HepG2 (cell line): ENCODE measurements around the gene CGA.

Experiments
- CHD4 ChIP-seq: fragments of 200-600 bp; sonication (generic); IDR thresholded peaks from 2 replicates; pipeline ENCODE4 v1.7.0; 2017; ENCODE audit warnings: mild to moderate bottlenecking, low read length, borderline replicate concordance
- HNRNPL ChIP-seq: fragments of 200-400 bp; formaldehyde crosslinking; IDR thresholded peaks from 2 replicates; pipeline ENCODE4 v1.6.1; 2017; ENCODE audit warnings: mild to moderate bottlenecking, low read depth, low read length
- HOXA7 ChIP-seq: sonication (generic); formaldehyde crosslinking; IDR thresholded peaks from 2 replicates; pipeline ENCODE4 v1.8.1; 2022; ENCODE audit warnings: mild to moderate bottlenecking, missing genetic modification reagents, moderate library complexity
- MEIS2 ChIP-seq: sonication (generic); formaldehyde crosslinking; IDR thresholded peaks from 2 replicates; pipeline ENCODE4 v1.9.0; 2021; ENCODE audit warnings: mild to moderate bottlenecking, missing genetic modification reagents
- NKX3-1 ChIP-seq: sonication (generic); formaldehyde crosslinking; IDR thresholded peaks from 2 replicates; pipeline ENCODE4 v1.5.0; 2020; ENCODE audit warnings: missing genetic modification reagents
- SP1 ChIP-seq, 2 experiments: fragments of 450-650 bp in 1 of 2; sonication (generic) in 1 of 2; formaldehyde crosslinking in 1 of 2; IDR thresholded peaks; 2 replicates each; pipeline versions ENCODE4 v1.4.0 to v1.6.1; 2016 to 2020; ENCODE audit warnings: missing genetic modification reagents in 1 of 2
- ZNF251 ChIP-seq: sonication (generic); formaldehyde crosslinking; IDR thresholded peaks from 2 replicates; pipeline ENCODE4 v1.9.0; 2021; ENCODE audit warnings: mild to moderate bottlenecking, missing genetic modification reagents
- ZNF367 ChIP-seq: sonication (generic); formaldehyde crosslinking; IDR thresholded peaks from 2 replicates; pipeline ENCODE4 v1.4.0; 2020; ENCODE audit warnings: missing genetic modification reagents, borderline replicate concordance
- ZNF569 ChIP-seq: sonication (generic); formaldehyde crosslinking; IDR thresholded peaks from 2 replicates; pipeline ENCODE4 v1.5.0; 2020; ENCODE audit warnings: mild to moderate bottlenecking, missing genetic modification reagents, moderate library complexity, borderline replicate concordance
- ZNF615 ChIP-seq: sonication (generic); formaldehyde crosslinking; IDR thresholded peaks from 2 replicates; pipeline ENCODE4 v1.5.0; 2020; ENCODE audit warnings: mild to moderate bottlenecking, missing genetic modification reagents, borderline replicate concordance
- TF ChIP-seq, protein P1 (sequence below): IDR thresholded peaks from 2 replicates; pipeline ENCODE4 v1.6.1; 2012; ENCODE audit warnings: low read length, improper control_type of control experiment
- TF ChIP-seq, protein P2 (sequence below): sonication (generic); formaldehyde crosslinking; IDR thresholded peaks from 2 replicates; pipeline ENCODE4 v1.9.0; 2022; ENCODE audit warnings: low read depth, missing genetic modification reagents
- TF ChIP-seq, protein P3 (sequence below): sonication (generic); formaldehyde crosslinking; IDR thresholded peaks from 2 replicates; pipeline ENCODE4 v1.4.0; 2020; ENCODE audit warnings: missing genetic modification reagents, borderline replicate concordance
- TF ChIP-seq, protein P4 (sequence below): sonication (generic); formaldehyde crosslinking; conservative IDR thresholded peaks from 2 replicates; pipeline ENCODE4 v1.4.0; 2020; ENCODE audit warnings: missing genetic modification reagents

DNA sequence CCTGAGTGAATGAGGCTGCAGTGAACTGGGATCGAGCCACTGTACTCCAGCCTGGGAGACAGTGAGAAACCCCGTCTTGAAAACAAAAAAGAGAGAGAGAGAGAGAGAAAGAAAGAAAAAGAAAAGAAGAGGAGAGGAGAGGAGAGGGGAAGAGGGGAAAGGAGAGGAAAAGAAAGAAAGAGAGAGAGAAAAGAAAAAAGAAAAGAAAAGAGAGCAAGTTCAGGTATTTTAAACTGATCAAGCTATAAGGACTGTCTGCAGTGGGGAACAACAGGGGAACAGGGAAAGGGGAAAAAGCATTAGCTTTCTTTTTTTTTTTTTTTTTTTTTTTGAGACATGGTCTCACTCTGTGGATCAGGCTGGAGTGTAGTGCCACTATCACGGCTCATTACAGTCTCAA is 2.5 kb downstream of the CGA start:
- TF ChIP-seq ZNF615 (CRISPR knock-in tag) (no peak), ZNF251 (CRISPR knock-in tag) (no peak), HOXA7 (CRISPR knock-in tag) (no peak), ZNF569 (CRISPR knock-in tag) (no peak), HNRNPL (no peak), MEIS2 (no peak), ZNF367 (CRISPR knock-in tag) (no peak), CHD4 (no peak), NKX3-1 (CRISPR knock-in tag) (no peak), SP1 (IDR thresholded peaks at IDR 0.05) (no peak), SP1 (CRISPR knock-in tag; IDR thresholded peaks at IDR 0.05) (no peak)
- TF ChIP-seq, protein P1, sequence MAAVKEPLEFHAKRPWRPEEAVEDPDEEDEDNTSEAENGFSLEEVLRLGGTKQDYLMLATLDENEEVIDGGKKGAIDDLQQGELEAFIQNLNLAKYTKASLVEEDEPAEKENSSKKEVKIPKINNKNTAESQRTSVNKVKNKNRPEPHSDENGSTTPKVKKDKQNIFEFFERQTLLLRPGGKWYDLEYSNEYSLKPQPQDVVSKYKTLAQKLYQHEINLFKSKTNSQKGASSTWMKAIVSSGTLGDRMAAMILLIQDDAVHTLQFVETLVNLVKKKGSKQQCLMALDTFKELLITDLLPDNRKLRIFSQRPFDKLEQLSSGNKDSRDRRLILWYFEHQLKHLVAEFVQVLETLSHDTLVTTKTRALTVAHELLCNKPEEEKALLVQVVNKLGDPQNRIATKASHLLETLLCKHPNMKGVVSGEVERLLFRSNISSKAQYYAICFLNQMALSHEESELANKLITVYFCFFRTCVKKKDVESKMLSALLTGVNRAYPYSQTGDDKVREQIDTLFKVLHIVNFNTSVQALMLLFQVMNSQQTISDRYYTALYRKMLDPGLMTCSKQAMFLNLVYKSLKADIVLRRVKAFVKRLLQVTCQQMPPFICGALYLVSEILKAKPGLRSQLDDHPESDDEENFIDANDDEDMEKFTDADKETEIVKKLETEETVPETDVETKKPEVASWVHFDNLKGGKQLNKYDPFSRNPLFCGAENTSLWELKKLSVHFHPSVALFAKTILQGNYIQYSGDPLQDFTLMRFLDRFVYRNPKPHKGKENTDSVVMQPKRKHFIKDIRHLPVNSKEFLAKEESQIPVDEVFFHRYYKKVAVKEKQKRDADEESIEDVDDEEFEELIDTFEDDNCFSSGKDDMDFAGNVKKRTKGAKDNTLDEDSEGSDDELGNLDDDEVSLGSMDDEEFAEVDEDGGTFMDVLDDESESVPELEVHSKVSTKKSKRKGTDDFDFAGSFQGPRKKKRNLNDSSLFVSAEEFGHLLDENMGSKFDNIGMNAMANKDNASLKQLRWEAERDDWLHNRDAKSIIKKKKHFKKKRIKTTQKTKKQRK = no peak
- TF ChIP-seq, protein P2, sequence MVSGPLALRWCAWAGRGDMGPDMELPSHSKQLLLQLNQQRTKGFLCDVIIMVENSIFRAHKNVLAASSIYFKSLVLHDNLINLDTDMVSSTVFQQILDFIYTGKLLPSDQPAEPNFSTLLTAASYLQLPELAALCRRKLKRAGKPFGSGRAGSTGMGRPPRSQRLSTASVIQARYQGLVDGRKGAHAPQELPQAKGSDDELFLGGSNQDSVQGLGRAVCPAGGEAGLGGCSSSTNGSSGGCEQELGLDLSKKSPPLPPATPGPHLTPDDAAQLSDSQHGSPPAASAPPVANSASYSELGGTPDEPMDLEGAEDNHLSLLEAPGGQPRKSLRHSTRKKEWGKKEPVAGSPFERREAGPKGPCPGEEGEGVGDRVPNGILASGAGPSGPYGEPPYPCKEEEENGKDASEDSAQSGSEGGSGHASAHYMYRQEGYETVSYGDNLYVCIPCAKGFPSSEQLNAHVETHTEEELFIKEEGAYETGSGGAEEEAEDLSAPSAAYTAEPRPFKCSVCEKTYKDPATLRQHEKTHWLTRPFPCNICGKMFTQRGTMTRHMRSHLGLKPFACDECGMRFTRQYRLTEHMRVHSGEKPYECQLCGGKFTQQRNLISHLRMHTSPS (CRISPR knock-in tag) = no peak
- TF ChIP-seq, protein P3, sequence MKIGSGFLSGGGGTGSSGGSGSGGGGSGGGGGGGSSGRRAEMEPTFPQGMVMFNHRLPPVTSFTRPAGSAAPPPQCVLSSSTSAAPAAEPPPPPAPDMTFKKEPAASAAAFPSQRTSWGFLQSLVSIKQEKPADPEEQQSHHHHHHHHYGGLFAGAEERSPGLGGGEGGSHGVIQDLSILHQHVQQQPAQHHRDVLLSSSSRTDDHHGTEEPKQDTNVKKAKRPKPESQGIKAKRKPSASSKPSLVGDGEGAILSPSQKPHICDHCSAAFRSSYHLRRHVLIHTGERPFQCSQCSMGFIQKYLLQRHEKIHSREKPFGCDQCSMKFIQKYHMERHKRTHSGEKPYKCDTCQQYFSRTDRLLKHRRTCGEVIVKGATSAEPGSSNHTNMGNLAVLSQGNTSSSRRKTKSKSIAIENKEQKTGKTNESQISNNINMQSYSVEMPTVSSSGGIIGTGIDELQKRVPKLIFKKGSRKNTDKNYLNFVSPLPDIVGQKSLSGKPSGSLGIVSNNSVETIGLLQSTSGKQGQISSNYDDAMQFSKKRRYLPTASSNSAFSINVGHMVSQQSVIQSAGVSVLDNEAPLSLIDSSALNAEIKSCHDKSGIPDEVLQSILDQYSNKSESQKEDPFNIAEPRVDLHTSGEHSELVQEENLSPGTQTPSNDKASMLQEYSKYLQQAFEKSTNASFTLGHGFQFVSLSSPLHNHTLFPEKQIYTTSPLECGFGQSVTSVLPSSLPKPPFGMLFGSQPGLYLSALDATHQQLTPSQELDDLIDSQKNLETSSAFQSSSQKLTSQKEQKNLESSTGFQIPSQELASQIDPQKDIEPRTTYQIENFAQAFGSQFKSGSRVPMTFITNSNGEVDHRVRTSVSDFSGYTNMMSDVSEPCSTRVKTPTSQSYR (CRISPR knock-in tag) = no peak
- TF ChIP-seq, protein P4, sequence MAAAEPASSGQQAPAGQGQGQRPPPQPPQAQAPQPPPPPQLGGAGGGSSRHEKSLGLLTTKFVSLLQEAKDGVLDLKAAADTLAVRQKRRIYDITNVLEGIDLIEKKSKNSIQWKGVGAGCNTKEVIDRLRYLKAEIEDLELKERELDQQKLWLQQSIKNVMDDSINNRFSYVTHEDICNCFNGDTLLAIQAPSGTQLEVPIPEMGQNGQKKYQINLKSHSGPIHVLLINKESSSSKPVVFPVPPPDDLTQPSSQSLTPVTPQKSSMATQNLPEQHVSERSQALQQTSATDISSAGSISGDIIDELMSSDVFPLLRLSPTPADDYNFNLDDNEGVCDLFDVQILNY = no peak
